HG02759 (cell line): Measurements from ENCODE around the gene CXCL3.

Source experiments
- ATAC-seq: cut with Tn5 transposase; IDR thresholded peaks from one replicate; pipeline ENCODE4 v1.9.1; 2021; ENCODE audit warnings: mild to moderate bottlenecking, moderate library complexity; ENCODE audit not compliant: unreplicated experiment

The CXCL3 gene

GRCh38 chr4:74016068-74016467 is 22.4 kb downstream of the CXCL3 start:
- ATAC-seq = no peak

- no peak for ATAC-seq
These were observed 23.2 kb downstream of the CXCL3 start for GRCh38 chr4:74015126-74015780.

- no peak for ATAC-seq
These were observed 24.2 kb downstream of the CXCL3 start for GRCh38 chr4:74014332-74014731.

- no peak for ATAC-seq
These were observed 25.2 kb downstream of the CXCL3 start for GRCh38 chr4:74013264-74013663.

GRCh38 chr4:74012130-74012529 is 26.4 kb downstream of the CXCL3 start:
- no peak for ATAC-seq

- no peak for ATAC-seq
These were observed 29.2 kb downstream of the CXCL3 start for GRCh38 chr4:74009307-74009706.

- ATAC-seq = no peak
These were observed 32.4 kb downstream of the CXCL3 start for GRCh38 chr4:74006009-74006476.

GRCh38 chr4:74005528-74005927 is 33.0 kb downstream of the CXCL3 start:
- ATAC-seq = no peak

GRCh38 chr4:74004668-74005067 is 33.8 kb downstream of the CXCL3 start:
- ATAC-seq = no peak

- ATAC-seq = no peak
These were observed 38.2 kb downstream of the CXCL3 start for GRCh38 chr4:74000301-74000700.

GRCh38 chr4:73998040-73999011 is 40.2 kb downstream of the CXCL3 start, which contains the start of gene CXCL5:
Gene CXCL5, minus strand, starts transcription at chr4:73998677. Its CDS starts 96 bp downstream, at chr4:73998581.
- ATAC-seq = no peak

- no peak for ATAC-seq
These were observed 46.4 kb downstream of the CXCL3 start for GRCh38 chr4:73992050-73992449.

- no peak for ATAC-seq
These were observed 46.8 kb downstream of the CXCL3 start for GRCh38 chr4:73991742-73992000.

- ATAC-seq = no peak
These were observed 47.3 kb downstream of the CXCL3 start for GRCh38 chr4:73990988-73991741.

GRCh38 chr4:73989928-73990327 is 48.6 kb downstream of the CXCL3 start:
- no peak for ATAC-seq

GRCh38 chr4:73989031-73989430 is 49.5 kb downstream of the CXCL3 start:
- no peak for ATAC-seq

- ATAC-seq = no peak
These were observed 50.4 kb downstream of the CXCL3 start, which contains the start of gene PPBP for GRCh38 chr4:73988061-73988460. Gene PPBP, minus strand, starts transcription at chr4:73988190. Its CDS starts 87 bp downstream, at chr4:73988103.
